Measurements from ENCODE around the gene RIT2.

DNA sequence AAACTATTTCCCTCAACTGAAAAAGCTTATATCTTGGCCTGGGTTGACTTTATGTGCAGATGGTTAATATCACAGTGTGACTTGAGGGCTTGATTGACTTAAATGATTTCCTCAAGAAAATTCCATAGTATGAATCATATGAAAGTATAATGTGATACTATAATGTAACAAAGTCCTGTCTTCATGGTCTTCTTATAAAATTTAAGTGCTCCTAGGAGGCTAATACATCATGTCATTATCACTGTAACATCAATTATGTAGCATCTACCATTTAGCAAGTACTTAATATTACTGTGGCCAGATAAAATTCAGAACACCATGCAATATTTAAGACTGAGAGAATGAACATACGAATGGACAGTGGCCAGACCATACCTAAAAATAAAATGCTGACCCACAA lies 276.1 kb downstream of the RIT2 start:
- no peak for TF ChIP-seq EZH2 (IDR thresholded peaks at IDR 0.05; ENCODE audit: low read depth)
- TF ChIP-seq, protein P1, sequence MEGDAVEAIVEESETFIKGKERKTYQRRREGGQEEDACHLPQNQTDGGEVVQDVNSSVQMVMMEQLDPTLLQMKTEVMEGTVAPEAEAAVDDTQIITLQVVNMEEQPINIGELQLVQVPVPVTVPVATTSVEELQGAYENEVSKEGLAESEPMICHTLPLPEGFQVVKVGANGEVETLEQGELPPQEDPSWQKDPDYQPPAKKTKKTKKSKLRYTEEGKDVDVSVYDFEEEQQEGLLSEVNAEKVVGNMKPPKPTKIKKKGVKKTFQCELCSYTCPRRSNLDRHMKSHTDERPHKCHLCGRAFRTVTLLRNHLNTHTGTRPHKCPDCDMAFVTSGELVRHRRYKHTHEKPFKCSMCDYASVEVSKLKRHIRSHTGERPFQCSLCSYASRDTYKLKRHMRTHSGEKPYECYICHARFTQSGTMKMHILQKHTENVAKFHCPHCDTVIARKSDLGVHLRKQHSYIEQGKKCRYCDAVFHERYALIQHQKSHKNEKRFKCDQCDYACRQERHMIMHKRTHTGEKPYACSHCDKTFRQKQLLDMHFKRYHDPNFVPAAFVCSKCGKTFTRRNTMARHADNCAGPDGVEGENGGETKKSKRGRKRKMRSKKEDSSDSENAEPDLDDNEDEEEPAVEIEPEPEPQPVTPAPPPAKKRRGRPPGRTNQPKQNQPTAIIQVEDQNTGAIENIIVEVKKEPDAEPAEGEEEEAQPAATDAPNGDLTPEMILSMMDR (conservative IDR thresholded peaks at IDR 0.05): no peak
